ENCODE results near the gene GLCE. TPM values are rescaled to one million over a fixed set of nuclear protein-coding genes. Genes with fewer than 3 reads are reported as not detected.

Gene GLCE
- total RNA-seq, 2 experiments from 2014 or later = 3.8 TPM

DNA sequence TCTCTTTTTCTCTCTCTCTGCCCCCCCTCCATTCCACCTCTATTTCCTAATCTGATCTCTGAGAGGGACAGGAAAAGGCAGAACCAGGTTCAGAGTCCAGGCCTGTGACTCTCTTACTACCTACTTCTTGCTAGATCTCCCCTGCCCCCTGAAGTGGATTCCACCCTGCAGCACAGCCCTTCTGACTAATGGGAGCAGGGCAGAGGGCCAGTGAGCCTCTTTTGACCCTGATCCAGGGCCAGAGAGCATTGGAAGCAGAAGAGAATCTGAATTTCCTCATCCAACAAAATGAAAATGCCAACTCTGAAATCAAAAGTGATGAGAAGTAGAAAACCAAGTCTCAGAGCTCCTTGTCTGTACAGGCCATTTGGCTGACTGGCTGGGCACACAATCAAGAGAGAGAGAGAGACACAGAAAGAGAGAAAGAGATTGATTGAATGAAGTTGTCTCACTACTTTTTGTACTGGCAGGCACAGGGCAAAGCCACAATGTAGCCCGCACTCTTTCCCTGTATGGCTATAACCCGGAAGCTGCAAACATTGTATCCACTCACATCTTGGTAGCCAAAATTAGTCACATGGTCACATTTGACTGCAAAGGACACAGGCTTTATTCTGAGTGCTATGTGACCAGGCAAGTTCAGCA is 31.6 kb upstream of the GLCE start:
- H3K4me3 Mint-ChIP-seq = no peak overlapping the region
- no peaks in the 10 kb centered on the region for H3K27me3 Mint-ChIP-seq
- no peaks in the 10 kb centered on the region for H3K9me3 Mint-ChIP-seq (ENCODE audit: low read depth)
- no peak for ATAC-seq
- no peak overlapping the region for H3K27ac Mint-ChIP-seq
- no peaks in the 10 kb centered on the region for H3K36me3 Mint-ChIP-seq
- peaks cover 12% of the 10 kb centered on the region for H3K4me1 Mint-ChIP-seq
- no peak for DNase-seq
- CTCF ChIA-PET = interaction anchor here (1.1 kb wide), 1 partner anchor 13 kb away, joined by 4 read pairs; no protein-coding TSS in a partner anchor

DNA sequence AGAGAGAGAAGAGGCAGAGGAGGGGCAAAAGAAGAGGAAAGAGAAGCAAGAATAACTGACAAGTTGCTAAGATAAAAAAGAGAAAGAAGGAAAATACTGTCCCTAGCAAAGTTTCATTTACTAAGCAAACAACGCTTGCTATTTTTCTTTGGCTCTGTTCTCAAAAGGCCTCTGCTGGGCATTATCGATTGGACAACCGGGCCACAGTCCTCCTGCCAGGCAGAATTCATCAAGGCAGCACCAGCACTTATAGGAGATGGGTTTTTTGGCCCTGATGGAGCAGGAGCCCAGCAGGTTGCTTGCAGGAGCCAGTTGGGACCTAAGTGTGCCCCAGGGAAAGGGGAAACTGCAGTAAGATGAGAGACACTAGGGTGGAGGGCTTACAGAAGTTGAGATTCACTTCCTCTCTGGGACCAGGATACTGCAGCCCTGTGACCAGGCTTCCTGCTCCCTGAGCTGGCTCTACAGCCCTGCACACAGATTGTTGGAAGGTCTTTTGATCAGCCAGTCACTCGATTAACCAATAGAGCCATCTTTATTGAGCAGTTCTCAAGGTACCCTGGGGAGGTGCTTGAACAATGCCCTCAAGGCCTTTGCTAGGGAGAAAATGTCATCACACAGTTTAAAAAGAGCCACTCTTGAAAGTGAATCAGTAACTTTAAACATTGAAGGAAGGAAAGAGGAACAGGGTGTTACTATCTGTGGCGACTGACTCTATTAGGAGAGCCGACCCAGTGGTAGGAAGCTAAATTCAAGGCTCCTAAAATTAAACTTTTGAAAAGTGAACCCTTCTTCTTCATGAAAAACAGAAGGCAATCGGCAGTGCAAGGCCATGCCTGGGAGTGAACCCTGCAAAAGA is 28.8 kb upstream of the GLCE start:
- Mint-ChIP-seq H3K36me3 (no peaks in the 10 kb centered on the region), H3K9me3 (ENCODE audit: low read depth) (no peaks in the 10 kb centered on the region), H3K27me3 (no peaks in the 10 kb centered on the region), H3K4me3 (no peak overlapping the region), H3K4me1 (peaks cover under 1% of the 10 kb centered on the region), H3K27ac (no peak overlapping the region)
- CTCF ChIA-PET = no interaction called here
- DNase-seq (no peak), ATAC-seq (no peak)

- DNase-seq (no peak), ATAC-seq (no peak)
- Mint-ChIP-seq H3K36me3 (no peaks in the 10 kb centered on the region), H3K27me3 (peaks cover 7% of the 10 kb centered on the region), H3K27ac (no peak overlapping the region), H3K4me1 (no peaks in the 10 kb centered on the region), H3K9me3 (ENCODE audit: low read depth) (no peaks in the 10 kb centered on the region), H3K4me3 (no peak overlapping the region)
- CTCF ChIA-PET = no interaction called here
These were observed 28.0 kb upstream of the GLCE start for GRCh38 chr15:69132430-69132829.

GRCh38 chr15:69132977-69133861 is 27.2 kb upstream of the GLCE start:
- no peaks in the 10 kb centered on the region for H3K36me3 Mint-ChIP-seq
- CTCF ChIA-PET = no interaction called here
- H3K9me3 Mint-ChIP-seq (ENCODE audit: low read depth) = no peaks in the 10 kb centered on the region
- no peak overlapping the region for H3K4me3 Mint-ChIP-seq
- no peak for ATAC-seq
- H3K4me1 Mint-ChIP-seq = no peaks in the 10 kb centered on the region
- no peak overlapping the region for H3K27ac Mint-ChIP-seq
- DNase-seq = no peak
- peaks cover 10% of the 10 kb centered on the region for H3K27me3 Mint-ChIP-seq

GRCh38 chr15:69133862-69134519 is 26.4 kb upstream of the GLCE start:
- Mint-ChIP-seq H3K4me3 (no peak overlapping the region), H3K4me1 (no peaks in the 10 kb centered on the region), H3K9me3 (ENCODE audit: low read depth) (no peaks in the 10 kb centered on the region), H3K27ac (no peak overlapping the region), H3K36me3 (no peaks in the 10 kb centered on the region), H3K27me3 (peaks cover 14% of the 10 kb centered on the region)
- no peak for ATAC-seq
- DNase-seq = no peak
- CTCF ChIA-PET = no interaction called here

- Mint-ChIP-seq H3K27ac (no peak overlapping the region), H3K4me3 (no peak overlapping the region), H3K4me1 (no peaks in the 10 kb centered on the region), H3K36me3 (no peaks in the 10 kb centered on the region), H3K9me3 (ENCODE audit: low read depth) (no peaks in the 10 kb centered on the region), H3K27me3 (peaks cover 22% of the 10 kb centered on the region)
- ATAC-seq (no peak), DNase-seq (no peak)
- CTCF ChIA-PET = no interaction called here
These were observed 25.6 kb upstream of the GLCE start for GRCh38 chr15:69134791-69135190.

- ATAC-seq (no peak), DNase-seq (no peak)
- no peak overlapping the region for H3K4me3 Mint-ChIP-seq
- peaks cover 29% of the 10 kb centered on the region for H3K27me3 Mint-ChIP-seq
- no peaks in the 10 kb centered on the region for H3K9me3 Mint-ChIP-seq (ENCODE audit: low read depth)
- H3K27ac Mint-ChIP-seq = no peak overlapping the region
- CTCF ChIA-PET = no interaction called here
- no peaks in the 10 kb centered on the region for H3K4me1 Mint-ChIP-seq
- H3K36me3 Mint-ChIP-seq = no peaks in the 10 kb centered on the region
These were observed 24.9 kb upstream of the GLCE start for GRCh38 chr15:69135499-69135898.

GRCh38 chr15:69138963-69139362 is 21.5 kb upstream of the GLCE start:
- DNase-seq (no peak), ATAC-seq (no peak)
- Mint-ChIP-seq H3K27ac (no peak overlapping the region), H3K36me3 (no peaks in the 10 kb centered on the region), H3K27me3 (peaks cover 49% of the 10 kb centered on the region), H3K4me3 (no peak overlapping the region), H3K4me1 (no peaks in the 10 kb centered on the region), H3K9me3 (ENCODE audit: low read depth) (no peaks in the 10 kb centered on the region)
- CTCF ChIA-PET = no interaction called here

- Mint-ChIP-seq H3K4me3 (no peak overlapping the region), H3K27ac (no peak overlapping the region), H3K9me3 (ENCODE audit: low read depth) (no peaks in the 10 kb centered on the region), H3K4me1 (no peaks in the 10 kb centered on the region), H3K36me3 (no peaks in the 10 kb centered on the region), H3K27me3 (peaks cover 53% of the 10 kb centered on the region)
- DNase-seq = no peak
- CTCF ChIA-PET = no interaction called here
- ATAC-seq = no peak
These were observed 20.1 kb upstream of the GLCE start for GRCh38 chr15:69140306-69140705.

DNA sequence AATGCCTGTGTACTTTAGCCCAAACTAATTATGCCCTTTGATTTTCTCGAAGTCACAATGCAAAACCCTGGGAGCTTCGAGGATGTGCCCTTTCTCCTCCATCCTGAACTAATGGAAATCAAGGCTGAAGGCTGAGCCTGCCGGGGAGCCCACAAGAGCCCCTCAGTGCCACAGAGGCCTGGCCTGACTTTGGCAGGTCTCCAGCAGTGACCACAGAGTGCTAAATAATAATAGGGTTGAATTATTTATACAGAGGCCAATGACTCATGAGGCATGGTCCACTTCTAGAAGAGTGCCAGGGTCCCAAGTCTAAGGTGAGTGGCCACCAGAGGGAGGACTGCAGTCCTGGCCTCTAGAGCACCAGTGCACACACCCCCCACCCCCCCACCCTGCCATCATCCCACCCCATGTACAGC is 19.1 kb upstream of the GLCE start:
- Mint-ChIP-seq H3K36me3 (no peaks in the 10 kb centered on the region), H3K4me1 (no peaks in the 10 kb centered on the region), H3K4me3 (no peak overlapping the region), H3K27ac (no peak overlapping the region), H3K9me3 (ENCODE audit: low read depth) (no peaks in the 10 kb centered on the region), H3K27me3 (peaks cover 60% of the 10 kb centered on the region)
- CTCF ChIA-PET = interaction anchor here (1.5 kb wide), 1 partner anchor 12 kb away, joined by 4 read pairs; no protein-coding TSS in a partner anchor
- DNase-seq = no peak
- no peak for ATAC-seq

- CTCF ChIA-PET = interaction anchor here (1.5 kb wide), 1 partner anchor 13 kb away, joined by 4 read pairs; no protein-coding TSS in a partner anchor
These were observed 18.6 kb upstream of the GLCE start for GRCh38 chr15:69141833-69142232.

DNA sequence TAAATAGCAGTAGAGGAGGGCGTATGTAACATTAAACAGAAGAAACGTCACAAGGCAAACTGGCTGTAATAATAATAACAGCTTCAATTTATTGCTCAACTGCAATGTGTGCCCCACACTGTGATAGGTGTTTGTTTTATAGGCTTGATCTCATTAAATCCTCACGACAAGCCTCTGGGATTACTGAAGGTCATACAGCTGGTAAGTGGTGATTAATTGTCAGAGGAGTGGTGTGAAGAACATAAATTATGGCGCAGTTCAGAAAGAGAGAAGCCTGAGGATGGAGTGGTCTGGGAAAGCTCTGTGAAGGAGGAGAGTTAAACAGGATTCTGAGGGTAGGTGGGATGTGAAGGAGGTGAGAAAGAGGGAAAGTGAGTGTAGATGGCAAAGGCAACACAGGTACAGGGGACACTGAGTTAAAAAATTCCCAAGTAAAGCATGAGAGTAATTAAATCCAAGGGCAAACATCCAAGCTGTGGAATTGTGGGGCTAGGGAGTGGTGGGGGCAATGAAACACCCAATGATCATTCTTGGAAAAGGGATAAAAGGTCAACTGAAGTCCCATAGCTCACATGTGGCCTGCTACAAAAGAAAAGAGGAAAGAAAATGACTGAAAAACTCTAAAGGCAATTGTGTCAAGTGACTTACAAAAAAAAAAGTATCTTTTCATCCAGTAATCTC is 16.5 kb upstream of the GLCE start:
- Mint-ChIP-seq H3K36me3 (no peaks in the 10 kb centered on the region), H3K4me3 (no peak overlapping the region), H3K9me3 (ENCODE audit: low read depth) (no peaks in the 10 kb centered on the region), H3K27ac (no peak overlapping the region), H3K4me1 (no peaks in the 10 kb centered on the region), H3K27me3 (peaks cover 67% of the 10 kb centered on the region)
- no peak for ATAC-seq
- DNase-seq = no peak
- CTCF ChIA-PET = no interaction called here

More at GRCh38 chr15:69141833-69142232, 18.6 kb upstream of the GLCE start:
- Mint-ChIP-seq H3K27ac (no peak overlapping the region), H3K9me3 (ENCODE audit: low read depth) (no peaks in the 10 kb centered on the region), H3K27me3 (peaks cover 61% of the 10 kb centered on the region), H3K4me1 (no peaks in the 10 kb centered on the region), H3K36me3 (no peaks in the 10 kb centered on the region), H3K4me3 (no peak overlapping the region)
- DNase-seq = no peak
- no peak for ATAC-seq

- no peaks in the 10 kb centered on the region for H3K4me1 Mint-ChIP-seq
- CTCF ChIA-PET = no interaction called here
- no peak overlapping the region for H3K27ac Mint-ChIP-seq
- peaks cover 65% of the 10 kb centered on the region for H3K27me3 Mint-ChIP-seq
- no peak overlapping the region for H3K4me3 Mint-ChIP-seq
- H3K36me3 Mint-ChIP-seq = no peaks in the 10 kb centered on the region
- no peaks in the 10 kb centered on the region for H3K9me3 Mint-ChIP-seq (ENCODE audit: low read depth)
- no peak for ATAC-seq
- no peak for DNase-seq
These were observed 15.9 kb upstream of the GLCE start for GRCh38 chr15:69144530-69144929.

Measured in activated CD8-positive, alpha-beta memory T cell treated with anti-CD3 and anti-CD28 coated beads, Interleukin-2, amount 10 ng/mL, durations not matched to agents 7 days and 5 days (primary cell).